HT1080 (cell line): ENCODE measurements around the gene SLC9A1. TPM values are rescaled to one million over a fixed set of nuclear protein-coding genes. Genes with fewer than 3 reads are reported as not detected.
A peak's percentile ranks its signal among the peaks of the same experiment; 100 is the strongest.
"Not testable (repeated sequence)": the region's sequence is repeated elsewhere in the genome, so short reads cannot be mapped to it uniquely, and the experiment has no call there.

Source experiments
- DNase-seq: peaks from one replicate; pipeline ENCODE4 v3.0.0-alpha.2; 2015; ENCODE audit warnings: low read depth
- total RNA-seq: library from RNA; depleted of rRNA; stranded (reverse); fragments of >200 nt; shearing (Covaris generic); gene quantifications from 2 replicates; pipeline ENCODE4 v1.2.3, GENCODE V29; 2014

SLC9A1 gene
- total RNA-seq, 1 experiment from 2014 or later = 13.1 TPM

DNA sequence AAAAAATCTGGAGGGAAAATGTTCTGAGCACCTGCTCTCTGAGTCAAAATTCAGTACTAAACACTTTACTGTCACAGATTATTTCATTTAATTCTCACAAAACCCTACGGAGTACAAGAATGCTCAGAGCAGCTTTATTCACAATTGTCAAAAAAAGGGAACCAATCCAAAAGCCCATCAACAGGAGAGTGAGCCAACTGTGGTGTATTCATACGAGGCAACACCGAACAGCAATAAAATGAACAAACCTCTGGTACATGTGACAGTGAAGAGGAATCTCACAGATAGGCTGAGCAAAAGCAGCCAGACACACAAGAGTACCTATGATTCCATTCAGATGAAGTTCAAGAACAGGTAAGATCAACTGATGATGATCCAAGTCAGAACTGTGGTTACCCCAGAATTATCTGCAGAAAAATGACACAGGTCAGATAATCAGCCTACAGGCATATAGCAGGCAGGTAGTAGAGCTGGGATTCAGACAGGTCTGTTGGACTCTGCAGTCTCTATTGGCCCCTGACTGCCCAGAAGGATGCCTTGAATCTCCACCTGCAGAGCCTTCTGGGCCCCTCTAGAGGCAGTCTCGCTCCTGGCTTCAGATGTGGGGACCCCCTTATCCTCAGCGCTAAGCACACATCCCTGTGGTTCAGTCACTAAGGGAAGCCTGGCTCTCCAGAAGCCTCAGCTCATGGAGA is 19.2 kb downstream of the SLC9A1 start:
- no peak for DNase-seq

- no peak for DNase-seq
These were observed 20.9 kb downstream of the SLC9A1 start for GRCh38 chr1:27133991-27134390.

- no peak for DNase-seq
These were observed 21.8 kb downstream of the SLC9A1 start for GRCh38 chr1:27133158-27133557.

DNA sequence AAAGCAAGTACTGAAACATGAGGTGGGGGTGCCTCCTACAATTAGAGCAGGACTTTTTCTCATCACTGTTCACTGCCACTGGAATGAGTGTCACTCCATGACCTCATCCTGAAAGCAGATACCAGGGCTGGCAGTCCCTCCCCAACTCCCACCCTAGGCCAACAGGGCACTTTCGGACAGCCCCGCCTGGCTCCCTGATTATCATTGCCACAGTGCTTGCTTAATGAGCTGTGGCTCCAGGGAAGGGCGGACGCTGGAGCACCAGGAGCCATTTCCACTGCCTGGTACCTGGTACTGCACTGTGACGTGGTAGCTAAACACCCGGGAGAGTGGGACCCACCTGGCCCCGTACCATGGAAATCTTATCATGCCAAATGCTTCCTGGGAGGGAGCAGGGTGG is 22.3 kb downstream of the SLC9A1 start:
- DNase-seq = no peak

GRCh38 chr1:27132147-27132546 is 22.8 kb downstream of the SLC9A1 start:
- DNase-seq = no peak

DNA sequence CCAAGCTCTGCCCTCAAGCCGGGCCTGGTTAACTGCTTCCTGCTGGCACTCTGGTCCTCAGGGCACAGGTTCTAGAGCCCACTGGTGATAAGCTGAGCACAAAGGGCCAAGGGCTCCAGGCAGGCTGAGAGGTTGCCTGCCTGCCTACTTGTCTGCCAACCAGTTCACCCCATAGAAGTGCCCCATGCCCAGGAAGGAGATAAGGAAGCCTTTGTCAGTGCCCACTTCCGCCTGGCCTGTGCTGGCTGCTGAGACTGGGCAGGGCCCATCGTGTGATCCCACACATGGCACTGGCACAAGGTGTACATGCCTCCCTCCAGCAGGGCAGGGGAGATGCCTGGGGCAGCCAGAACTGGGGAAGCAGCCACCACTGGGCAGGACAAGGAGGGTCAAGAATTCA is 24.1 kb downstream of the SLC9A1 start:
- no peak for DNase-seq

GRCh38 chr1:27129225-27129624 is 25.7 kb downstream of the SLC9A1 start:
- no peak for DNase-seq

- no peak for DNase-seq
These were observed 27.5 kb downstream of the SLC9A1 start for GRCh38 chr1:27127419-27127818.

DNA sequence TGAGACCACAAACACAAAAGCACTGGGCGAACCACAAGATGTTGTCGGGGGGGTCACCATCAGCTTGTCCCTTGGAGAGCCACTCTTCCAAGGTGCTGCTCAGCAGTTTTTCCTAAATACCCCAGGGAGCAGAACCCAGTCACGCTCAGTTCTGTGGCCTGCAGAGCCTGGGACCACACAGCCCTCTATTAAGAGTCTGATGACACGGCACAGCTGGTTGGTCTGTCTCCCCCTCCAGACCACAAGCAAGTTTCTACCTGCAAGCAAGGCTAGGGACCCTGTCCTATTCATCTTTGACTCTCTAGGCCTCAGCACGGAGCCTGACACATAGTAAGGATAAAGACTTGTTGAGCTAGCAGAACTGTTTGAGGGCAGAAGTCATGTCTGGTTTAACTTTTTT is 28.5 kb downstream of the SLC9A1 start:
- no peak for DNase-seq

DNA sequence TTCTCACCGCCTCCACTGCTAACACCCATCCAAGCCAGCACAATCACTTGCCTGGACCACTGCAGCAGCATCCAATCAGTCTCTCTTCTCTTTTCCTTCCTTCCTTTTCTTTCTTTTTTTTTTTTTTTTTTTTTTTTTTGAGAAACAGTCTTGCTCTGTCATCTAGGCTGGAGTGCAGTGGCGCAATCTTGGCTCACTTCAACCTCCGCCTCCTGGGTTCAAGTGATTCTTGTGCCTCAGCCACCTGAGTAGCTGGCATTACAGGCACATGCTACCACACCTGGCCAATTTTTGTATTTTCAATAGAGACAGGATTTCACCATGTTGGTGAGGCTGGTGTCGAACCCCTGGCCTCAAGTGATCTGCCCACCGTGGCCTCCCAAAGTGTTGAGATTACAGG is 29.8 kb downstream of the SLC9A1 start:
- DNase-seq = not testable (repeated sequence)

GRCh38 chr1:27124405-27124804 is 30.5 kb downstream of the SLC9A1 start:
- no peak for DNase-seq

GRCh38 chr1:27122652-27123051 is 32.3 kb downstream of the SLC9A1 start:
- peak; percentile 84 for DNase-seq

DNA sequence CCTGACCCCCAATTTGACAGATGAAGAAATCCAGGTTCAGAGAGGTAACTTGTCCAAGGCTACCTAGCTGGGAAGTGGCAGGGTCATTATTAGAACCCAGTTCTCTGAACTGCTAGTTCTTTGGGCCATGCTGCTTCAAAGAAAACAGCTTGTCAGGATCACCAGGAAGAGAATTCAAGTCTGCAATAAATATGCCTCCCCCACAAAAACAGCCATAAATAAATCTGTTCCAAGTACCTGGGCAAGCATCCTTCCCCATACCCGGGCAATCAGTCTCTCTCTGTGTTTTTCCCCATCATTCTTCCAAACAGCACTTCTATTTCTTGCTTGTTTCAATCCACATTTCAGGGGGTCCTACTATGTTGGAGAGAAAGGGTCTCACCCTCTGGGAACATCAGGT is 34.1 kb downstream of the SLC9A1 start:
- DNase-seq = no peak

DNA sequence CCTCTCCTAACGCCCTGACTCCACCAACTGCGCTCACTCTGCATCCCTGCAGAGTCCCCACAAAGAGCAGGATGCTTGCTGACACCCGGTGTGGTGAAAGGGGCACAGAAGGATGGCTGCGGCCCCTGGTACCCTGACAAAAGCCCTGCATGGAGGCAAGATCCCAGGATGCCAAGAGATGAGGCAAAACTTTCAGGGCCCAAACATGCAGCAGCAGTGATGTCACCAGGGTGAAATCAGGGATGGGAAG is 36.6 kb downstream of the SLC9A1 start:
- no peak for DNase-seq

DNA sequence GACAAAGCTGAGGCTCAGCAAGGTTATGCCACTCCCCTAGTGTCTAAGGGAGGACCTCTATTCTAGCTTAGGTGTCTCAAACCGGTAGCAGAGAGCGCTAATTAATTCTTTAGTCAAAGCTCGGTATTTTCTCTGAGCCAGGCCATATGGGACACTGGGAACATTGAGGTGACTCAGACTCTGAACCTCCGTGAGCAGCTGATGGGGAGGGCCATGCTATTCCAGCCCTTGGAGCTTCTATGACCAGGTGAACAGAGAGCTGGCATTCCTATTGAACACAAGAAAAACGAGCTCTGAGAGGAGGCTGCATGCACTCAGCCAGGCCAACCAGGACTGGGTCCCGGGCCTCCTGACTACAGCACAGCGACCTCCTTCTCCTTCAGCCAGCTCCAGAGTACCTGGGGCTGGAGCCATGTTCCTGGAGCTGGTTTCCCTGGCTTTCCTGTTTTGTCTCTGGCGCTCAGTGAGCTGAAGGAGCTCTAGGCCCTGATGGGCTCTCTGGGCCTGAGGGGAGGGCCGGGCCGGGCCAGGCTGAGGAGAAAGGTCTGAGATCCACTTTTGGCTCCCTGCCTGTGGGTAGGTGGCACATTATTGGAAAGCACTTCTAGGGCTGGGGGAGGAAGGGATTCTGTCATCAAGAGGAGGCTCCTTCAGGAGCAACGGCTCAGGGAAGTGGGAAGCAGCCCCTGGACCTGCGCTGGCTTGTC is 37.0 kb downstream of the SLC9A1 start:
- DNase-seq = no peak

DNA sequence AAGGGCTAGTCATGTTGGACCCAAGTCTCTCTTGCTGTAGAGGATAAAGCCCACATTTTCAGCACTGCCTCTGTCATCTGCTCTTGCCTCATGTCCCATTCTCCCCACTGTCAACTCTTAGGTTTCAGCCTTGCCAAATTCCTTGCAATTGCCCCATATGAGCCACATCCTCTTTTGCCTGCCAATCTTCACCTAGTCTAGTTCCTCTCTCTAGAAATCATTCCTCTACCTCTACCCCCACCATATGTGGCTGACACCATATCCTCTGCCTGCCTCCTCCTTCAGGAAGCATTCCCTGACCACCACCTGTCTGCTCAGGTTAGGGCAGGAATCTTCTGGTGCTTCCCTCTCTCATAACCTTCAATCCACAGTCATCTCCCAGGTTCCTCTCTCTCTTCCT is 38.2 kb downstream of the SLC9A1 start:
- DNase-seq = peak; percentile 58

DNA sequence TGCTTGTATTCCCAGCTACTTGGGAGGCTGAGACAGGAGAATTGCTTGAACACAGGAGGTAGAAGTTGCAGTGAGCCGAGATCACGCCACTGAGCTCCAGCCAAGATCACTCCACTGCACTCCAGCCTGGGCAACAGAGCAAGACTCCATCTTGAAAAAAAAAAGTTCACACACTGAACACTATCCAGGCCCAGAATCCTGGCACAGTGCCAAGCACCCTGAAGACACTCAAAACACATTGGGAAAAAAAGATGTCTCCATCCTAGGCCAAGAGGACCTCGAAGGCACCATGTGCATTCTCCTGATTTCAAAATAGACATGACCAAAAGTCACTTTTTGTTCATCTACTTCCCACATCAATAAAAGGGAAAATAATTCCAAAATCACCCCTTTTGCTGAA is 38.7 kb downstream of the SLC9A1 start:
- no peak for DNase-seq

GRCh38 chr1:27114546-27114945 is 40.4 kb downstream of the SLC9A1 start:
- no peak for DNase-seq

- no peak for DNase-seq
These were observed 41.1 kb downstream of the SLC9A1 start for GRCh38 chr1:27113861-27114260.

DNA sequence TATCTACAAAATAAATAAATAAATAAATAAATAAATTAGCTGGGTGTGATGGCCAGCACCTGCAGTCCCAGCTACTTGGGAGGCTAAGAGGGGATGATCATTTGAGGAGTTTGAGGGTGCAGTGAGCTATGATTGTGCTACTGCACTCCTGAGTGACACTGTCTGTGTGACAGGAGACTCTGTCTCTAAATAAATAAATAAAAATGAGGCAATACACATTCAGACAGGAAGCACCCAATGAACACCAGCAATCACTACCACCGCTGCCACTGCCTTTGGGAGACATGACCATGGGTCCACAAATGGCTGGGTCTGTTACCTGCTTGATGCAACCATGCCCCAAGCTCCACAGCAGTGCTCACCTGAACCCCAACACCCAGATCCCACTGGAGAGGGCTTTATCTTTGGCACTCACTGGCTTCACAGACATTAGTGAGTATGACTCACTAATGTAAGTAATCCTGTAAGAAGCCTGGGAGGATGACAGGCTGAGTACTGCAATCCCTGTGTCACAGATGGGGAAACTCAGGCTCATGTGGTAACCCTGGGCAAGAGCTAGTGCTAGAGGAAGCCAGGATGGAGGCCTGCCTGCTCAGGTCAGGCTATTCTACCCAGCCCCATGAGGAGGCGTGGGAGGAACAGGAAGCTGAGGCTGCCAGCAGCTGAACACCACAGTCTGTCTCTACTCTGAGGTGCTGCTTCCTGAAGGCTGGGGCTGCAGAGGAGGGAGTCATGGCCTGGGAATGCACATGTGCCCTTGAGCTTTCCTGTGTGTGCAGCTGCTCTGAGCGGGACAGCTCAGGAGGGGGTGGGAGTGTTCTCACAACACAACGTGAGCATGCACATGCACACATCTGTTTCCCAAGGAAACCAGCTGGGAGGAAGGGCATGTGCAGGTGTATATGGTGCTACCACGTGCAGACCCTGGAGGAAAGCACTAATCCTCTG is 43.0 kb downstream of the SLC9A1 start:
- peak; percentile 100 for DNase-seq

- no peak for DNase-seq
These were observed 45.7 kb downstream of the SLC9A1 start for GRCh38 chr1:27109103-27109822.

GRCh38 chr1:27108588-27108987 is 46.3 kb downstream of the SLC9A1 start:
- DNase-seq = no peak
